HG03469 (cell line): ENCODE measurements around the gene IL9R.
"Not testable (repeated sequence)": the region's sequence is repeated elsewhere in the genome, so short reads cannot be mapped to it uniquely, and the experiment has no call there.

Source experiments
- ATAC-seq: cut with Tn5 transposase; IDR thresholded peaks from one replicate; pipeline ENCODE4 v1.9.1; 2021; ENCODE audit warnings: mild to moderate bottlenecking, moderate library complexity, moderate number of reproducible peaks; ENCODE audit not compliant: unreplicated experiment

The IL9R gene

GRCh38 chrX:156029296-156029695 is 31.8 kb downstream of the IL9R start:
- ATAC-seq, result not testable (repeated sequence)

- ATAC-seq, result not testable (repeated sequence)
Measured at GRCh38 chrX:156029707-156030442, 32.4 kb downstream of the IL9R start.

GRCh38 chrX:156030474-156030873 is 33.0 kb downstream of the IL9R start:
- ATAC-seq, result not testable (repeated sequence)
